Measurements from ENCODE around the gene PARVB.
A peak's percentile ranks its signal among the peaks of the same experiment; 100 is the strongest.

Gene PARVB

DNA sequence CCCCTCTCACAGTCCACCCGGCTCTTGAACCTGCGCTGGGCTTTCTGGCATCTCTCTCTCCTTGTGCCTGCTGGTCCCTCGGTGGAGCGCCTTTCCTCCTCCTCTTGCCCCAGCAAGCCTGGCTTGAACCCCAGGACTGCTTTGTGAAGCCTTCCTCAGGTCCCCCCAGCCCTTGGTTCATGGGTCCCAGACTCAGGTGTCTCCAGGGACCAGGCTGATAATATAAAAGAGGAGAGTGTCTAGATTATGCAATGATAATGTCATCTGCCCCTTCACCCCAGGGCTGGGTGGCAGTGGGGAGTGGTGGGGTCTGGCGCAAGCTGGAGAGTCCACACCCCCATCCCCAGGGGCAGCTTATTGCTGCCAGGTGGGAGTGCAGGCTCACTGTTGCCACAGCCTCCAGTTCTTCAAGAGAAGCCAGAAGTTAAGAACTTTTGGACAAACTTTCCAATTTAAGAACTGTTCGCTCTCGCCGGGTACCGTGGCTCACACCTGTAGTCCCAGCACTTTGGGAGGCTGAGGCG lies 120.0 kb downstream of the PARVB start:
- Histone ChIP-seq H3K27ac (ENCODE audit: insufficient read depth, low read depth, low read length, poor library complexity, severe bottlenecking) (no peak overlapping the region), H3K4me3 (ENCODE audit: insufficient read depth, low read depth, low read length) (no peak overlapping the region), H3K9me3 (ENCODE audit: control insufficient read depth, low read length) (no peaks in the 10 kb centered on the region), H3K4me1 (ENCODE audit: control insufficient read depth, insufficient read depth, low read length) (peaks cover 55% of the 10 kb centered on the region), H3K27me3 (ENCODE audit: control insufficient read depth, insufficient read depth, low read length, poor library complexity, severe bottlenecking) (peaks cover 18% of the 10 kb centered on the region), H3K36me3 (ENCODE audit: control insufficient read depth, insufficient read depth, low read length) (no peaks in the 10 kb centered on the region)
- WGBS, 2 experiments, result 88 to 90% methylated on average over 10 of the region's 10 CpGs

DNA sequence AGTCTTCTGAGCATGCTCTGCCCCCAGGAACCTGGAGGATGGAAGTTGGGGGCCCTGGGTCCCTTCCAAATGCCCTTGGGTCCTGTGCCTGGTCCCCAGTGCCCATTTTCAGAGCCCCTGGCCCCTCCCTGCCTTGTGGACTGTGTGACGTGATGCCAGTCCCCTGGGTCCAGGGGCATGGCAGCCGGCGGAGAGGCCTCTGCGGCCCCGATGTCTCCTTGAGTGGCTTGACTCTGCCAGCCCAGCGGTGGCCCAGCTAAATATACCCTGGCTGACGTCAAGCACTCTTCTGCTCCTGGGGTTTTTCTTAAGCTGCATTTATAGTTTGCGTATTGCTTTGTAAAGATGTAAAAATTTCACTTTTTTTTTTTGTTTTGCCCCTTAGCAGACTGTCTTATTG lies 121.4 kb downstream of the PARVB start:
- Histone ChIP-seq H3K4me1 (ENCODE audit: control insufficient read depth, insufficient read depth, low read length) (peaks cover 55% of the 10 kb centered on the region), H3K27ac (ENCODE audit: insufficient read depth, low read depth, low read length, poor library complexity, severe bottlenecking) (no peak overlapping the region), H3K9me3 (ENCODE audit: control insufficient read depth, low read length) (no peaks in the 10 kb centered on the region), H3K27me3 (ENCODE audit: control insufficient read depth, insufficient read depth, low read length, poor library complexity, severe bottlenecking) (peaks cover 18% of the 10 kb centered on the region), H3K36me3 (ENCODE audit: control insufficient read depth, insufficient read depth, low read length) (no peaks in the 10 kb centered on the region), H3K4me3 (ENCODE audit: insufficient read depth, low read depth, low read length) (no peak overlapping the region)
- 85 to 90% methylated on average over 8 of the region's 8 CpGs for WGBS, 2 experiments

DNA sequence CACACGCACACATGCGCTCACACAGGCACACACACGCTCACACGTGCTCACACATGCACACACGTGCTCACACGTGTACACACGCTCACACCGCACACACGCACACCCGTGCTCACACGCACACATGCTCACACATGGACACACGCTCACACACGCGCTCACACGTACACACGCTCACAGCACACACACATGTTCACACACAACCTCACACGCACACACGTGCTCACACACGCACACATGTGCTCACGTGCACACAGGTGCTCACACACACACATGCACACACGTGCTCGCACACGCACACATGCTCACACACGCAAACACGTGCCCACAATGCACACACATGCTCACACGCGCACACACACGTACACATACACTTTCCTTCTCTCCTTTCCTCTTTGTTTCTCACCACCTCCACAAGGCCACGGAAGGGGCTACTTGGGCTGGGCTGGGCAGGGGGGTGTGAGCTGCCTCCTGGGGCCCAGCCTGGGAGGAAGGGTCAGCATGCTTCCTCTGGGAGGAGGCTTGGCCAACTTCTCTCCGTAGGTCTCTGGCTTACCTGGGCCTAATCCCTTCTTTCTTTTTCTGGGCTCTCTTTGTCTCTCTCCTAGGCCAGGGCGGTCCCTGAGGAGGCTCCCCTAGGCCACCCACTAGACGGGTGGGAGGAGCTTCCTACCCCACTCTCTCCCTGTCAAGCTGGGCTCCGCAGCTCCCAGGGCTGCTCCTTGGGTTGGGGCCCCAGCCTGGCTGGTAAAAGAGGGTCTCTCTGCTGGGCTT lies 122.2 kb downstream of the PARVB start:
- H3K9me3 ChIP-seq (ENCODE audit: control insufficient read depth, low read length), result no peaks in the 10 kb centered on the region
- WGBS, 2 experiments, result 76 to 81% methylated on average over 33 of the region's 33 CpGs
- peaks cover 55% of the 10 kb centered on the region for H3K4me1 ChIP-seq (ENCODE audit: control insufficient read depth, insufficient read depth, low read length)
- H3K27ac ChIP-seq (ENCODE audit: insufficient read depth, low read depth, low read length, poor library complexity, severe bottlenecking), result no peak overlapping the region
- peaks cover 18% of the 10 kb centered on the region for H3K27me3 ChIP-seq (ENCODE audit: control insufficient read depth, insufficient read depth, low read length, poor library complexity, severe bottlenecking)
- no peaks in the 10 kb centered on the region for H3K36me3 ChIP-seq (ENCODE audit: control insufficient read depth, insufficient read depth, low read length)
- no peak overlapping the region for H3K4me3 ChIP-seq (ENCODE audit: insufficient read depth, low read depth, low read length)

DNA sequence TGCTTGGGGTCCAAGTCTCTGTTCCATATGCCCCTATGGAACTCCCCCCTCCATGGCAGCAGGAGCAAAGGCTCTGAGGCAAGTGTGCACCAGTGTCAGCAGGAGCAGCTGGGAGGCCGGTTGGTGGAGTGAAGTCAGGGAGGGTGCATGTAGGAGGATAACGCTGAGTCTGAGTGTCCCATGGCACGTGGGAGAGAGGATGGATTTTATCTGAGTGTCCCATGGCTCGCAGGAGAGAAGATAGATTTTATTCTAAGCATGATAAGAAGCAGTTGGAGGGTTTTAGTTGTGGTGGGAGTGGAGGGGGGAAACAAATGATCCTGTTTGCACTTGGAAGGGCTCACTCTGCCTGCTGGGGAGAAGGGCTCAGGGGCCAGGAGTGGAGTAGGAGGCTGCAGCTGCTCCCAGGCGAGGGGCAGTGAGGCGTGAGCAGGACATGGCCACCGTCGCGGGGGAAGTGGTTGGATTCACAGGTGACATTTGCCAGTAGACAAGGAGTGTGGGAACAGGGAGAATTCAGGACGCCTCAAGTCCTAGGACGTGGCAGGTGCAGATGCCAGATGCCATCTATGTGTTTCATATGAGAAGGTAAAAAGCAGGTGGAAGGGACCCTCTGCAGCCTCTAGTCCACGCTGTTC lies 123.0 kb downstream of the PARVB start:
- 41 to 46% methylated on average over 12 of the region's 12 CpGs for WGBS, 2 experiments
- Histone ChIP-seq H3K27ac (ENCODE audit: insufficient read depth, low read depth, low read length, poor library complexity, severe bottlenecking) (no peak overlapping the region), H3K4me1 (ENCODE audit: control insufficient read depth, insufficient read depth, low read length) (peaks cover 55% of the 10 kb centered on the region)

DNA sequence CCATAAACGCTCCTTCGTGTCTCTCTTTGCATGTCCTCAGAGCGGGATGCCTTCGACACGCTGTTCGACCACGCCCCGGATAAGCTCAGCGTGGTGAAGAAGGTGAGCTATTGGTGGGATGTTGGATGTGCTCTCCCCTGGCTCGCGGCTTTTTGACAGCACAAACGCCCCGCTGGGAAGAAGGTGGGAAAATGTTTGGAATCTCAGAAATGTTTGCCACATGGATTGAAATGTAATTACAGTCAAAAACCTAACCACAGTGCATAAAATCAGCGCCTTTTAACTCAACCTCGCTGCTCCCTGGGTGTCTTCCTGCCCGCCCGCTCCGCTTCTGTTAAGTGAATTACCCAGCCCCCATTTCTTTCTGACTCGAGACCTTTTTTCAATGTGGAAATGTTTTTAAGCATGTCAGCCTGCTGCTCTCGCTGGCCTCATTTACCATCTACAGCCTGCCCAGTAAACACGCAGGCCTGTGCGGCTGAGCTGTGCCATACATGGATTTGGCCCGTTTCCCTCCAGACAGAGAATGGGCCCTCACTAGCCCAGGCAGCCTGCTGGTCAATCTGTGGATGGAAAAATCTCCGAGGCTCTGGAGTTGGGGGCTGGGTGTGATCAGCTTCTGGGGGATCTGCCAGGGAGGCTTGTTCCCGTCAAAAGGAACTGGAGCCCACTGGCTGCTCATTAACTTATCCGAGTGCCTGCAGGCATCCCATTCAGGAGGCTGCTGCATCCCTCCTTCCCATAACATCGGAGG lies 123.9 kb downstream of the PARVB start:
- H3K9me3 ChIP-seq (ENCODE audit: control insufficient read depth, low read length), result no peaks in the 10 kb centered on the region
- peaks cover 18% of the 10 kb centered on the region for H3K27me3 ChIP-seq (ENCODE audit: control insufficient read depth, insufficient read depth, low read length, poor library complexity, severe bottlenecking)
- H3K36me3 ChIP-seq (ENCODE audit: control insufficient read depth, insufficient read depth, low read length), result no peaks in the 10 kb centered on the region
- peak overlapping the region; percentile 40 for H3K27ac ChIP-seq (ENCODE audit: insufficient read depth, low read depth, low read length, poor library complexity, severe bottlenecking)
- peaks cover 53% of the 10 kb centered on the region for H3K4me1 ChIP-seq (ENCODE audit: control insufficient read depth, insufficient read depth, low read length)
- H3K4me3 ChIP-seq (ENCODE audit: insufficient read depth, low read depth, low read length), result no peak overlapping the region
- 2 to 3% methylated on average over 27 of the region's 27 CpGs for WGBS, 2 experiments

More for the DNA sequence above, 123.0 kb downstream of the PARVB start:
- H3K27me3 ChIP-seq (ENCODE audit: control insufficient read depth, insufficient read depth, low read length, poor library complexity, severe bottlenecking), result peaks cover 18% of the 10 kb centered on the region
- no peak overlapping the region for H3K4me3 ChIP-seq (ENCODE audit: insufficient read depth, low read depth, low read length)
- H3K9me3 ChIP-seq (ENCODE audit: control insufficient read depth, low read length), result no peaks in the 10 kb centered on the region
- no peaks in the 10 kb centered on the region for H3K36me3 ChIP-seq (ENCODE audit: control insufficient read depth, insufficient read depth, low read length)

DNA sequence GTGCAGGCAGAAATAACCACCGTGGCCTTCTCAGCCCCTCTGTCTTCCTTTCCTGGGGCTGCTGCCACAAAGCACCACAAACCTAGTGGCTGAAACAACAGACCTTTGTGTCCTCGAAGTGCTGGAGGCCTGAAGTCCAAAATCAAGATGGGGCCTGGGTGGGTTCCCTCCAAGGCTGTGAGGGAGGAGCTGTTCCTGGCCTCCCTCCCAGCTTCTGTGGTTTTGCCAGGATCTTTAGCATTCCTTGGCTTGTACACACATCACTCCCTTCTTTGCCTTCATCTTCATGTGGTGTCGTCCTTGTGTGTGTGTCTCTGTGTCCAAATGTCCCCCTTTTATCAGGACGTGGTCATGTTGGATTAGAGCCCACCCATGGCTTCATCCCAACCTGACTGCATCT lies 127.6 kb downstream of the PARVB start:
- WGBS, 2 experiments, result 92 to 93% methylated on average over 4 of the region's 4 CpGs
- Histone ChIP-seq H3K27ac (ENCODE audit: insufficient read depth, low read depth, low read length, poor library complexity, severe bottlenecking) (no peak overlapping the region), H3K36me3 (ENCODE audit: control insufficient read depth, insufficient read depth, low read length) (no peaks in the 10 kb centered on the region)

DNA sequence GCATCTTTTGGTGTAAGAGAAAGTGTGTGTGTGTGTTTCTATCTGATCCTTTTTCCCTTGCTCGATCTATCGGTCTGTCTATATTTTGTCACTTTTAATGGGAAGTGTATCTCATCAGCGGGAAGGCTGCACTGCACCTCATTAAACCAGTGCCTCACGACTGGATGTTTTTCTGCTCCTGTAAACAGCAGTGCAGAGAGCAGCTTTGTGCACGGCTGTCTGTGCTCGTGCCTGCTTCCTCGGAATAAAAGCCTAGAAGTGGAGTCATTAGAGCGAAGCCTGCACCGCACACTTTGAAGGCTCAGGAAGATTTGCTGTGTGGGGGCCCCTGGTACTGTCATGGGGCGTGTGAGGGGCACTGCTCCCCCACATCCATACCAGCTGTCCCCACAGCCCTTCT lies 129.6 kb downstream of the PARVB start:
- Histone ChIP-seq H3K27ac (ENCODE audit: insufficient read depth, low read depth, low read length, poor library complexity, severe bottlenecking) (no peak overlapping the region), H3K27me3 (ENCODE audit: control insufficient read depth, insufficient read depth, low read length, poor library complexity, severe bottlenecking) (peaks cover 2% of the 10 kb centered on the region), H3K4me1 (ENCODE audit: control insufficient read depth, insufficient read depth, low read length) (peaks cover 10% of the 10 kb centered on the region), H3K4me3 (ENCODE audit: insufficient read depth, low read depth, low read length) (no peak overlapping the region), H3K36me3 (ENCODE audit: control insufficient read depth, insufficient read depth, low read length) (no peaks in the 10 kb centered on the region), H3K9me3 (ENCODE audit: control insufficient read depth, low read length) (no peaks in the 10 kb centered on the region)
- WGBS, 2 experiments, result 88 to 89% methylated on average over 10 of the region's 10 CpGs

More for the DNA sequence above, 127.6 kb downstream of the PARVB start:
- Histone ChIP-seq H3K9me3 (ENCODE audit: control insufficient read depth, low read length) (no peaks in the 10 kb centered on the region), H3K27me3 (ENCODE audit: control insufficient read depth, insufficient read depth, low read length, poor library complexity, severe bottlenecking) (peaks cover 18% of the 10 kb centered on the region), H3K4me1 (ENCODE audit: control insufficient read depth, insufficient read depth, low read length) (peaks cover 23% of the 10 kb centered on the region), H3K4me3 (ENCODE audit: insufficient read depth, low read depth, low read length) (no peak overlapping the region)

DNA sequence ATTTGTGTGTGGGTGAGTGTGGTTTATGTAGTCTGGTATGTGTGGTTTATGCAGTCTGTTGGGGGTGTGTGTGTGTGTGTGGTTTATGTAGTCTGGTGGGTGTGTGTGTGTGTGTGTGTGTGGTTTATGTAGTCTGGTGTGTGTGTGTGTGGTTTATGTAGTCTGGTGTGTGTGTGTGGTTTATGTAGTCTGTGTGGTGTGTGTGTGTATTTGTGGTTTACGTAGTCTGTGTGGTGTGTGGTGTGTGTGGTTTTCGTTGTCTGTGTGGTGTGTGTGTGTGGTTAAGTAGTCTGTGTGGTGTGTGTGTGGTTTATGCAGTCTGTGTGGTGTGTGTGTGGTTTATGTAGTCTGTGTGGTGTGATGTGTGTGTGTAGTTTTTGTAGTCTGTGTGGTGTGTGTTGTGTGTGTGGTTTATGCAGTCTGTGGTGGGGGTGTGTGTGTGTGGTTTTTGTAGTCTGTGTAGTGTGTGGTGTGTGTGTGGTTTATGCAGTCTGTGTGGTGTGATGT lies 130.4 kb downstream of the PARVB start:
- no peaks in the 10 kb centered on the region for H3K9me3 ChIP-seq (ENCODE audit: control insufficient read depth, low read length)
- H3K4me3 ChIP-seq (ENCODE audit: insufficient read depth, low read depth, low read length), result no peak overlapping the region
- H3K4me1 ChIP-seq (ENCODE audit: control insufficient read depth, insufficient read depth, low read length), result peaks cover 10% of the 10 kb centered on the region
- no peak overlapping the region for H3K27ac ChIP-seq (ENCODE audit: insufficient read depth, low read depth, low read length, poor library complexity, severe bottlenecking)
- WGBS, 2 experiments, result 88% methylated on average over 2 of the region's 2 CpGs
- no peaks in the 10 kb centered on the region for H3K27me3 ChIP-seq (ENCODE audit: control insufficient read depth, insufficient read depth, low read length, poor library complexity, severe bottlenecking)
- no peaks in the 10 kb centered on the region for H3K36me3 ChIP-seq (ENCODE audit: control insufficient read depth, insufficient read depth, low read length)

DNA sequence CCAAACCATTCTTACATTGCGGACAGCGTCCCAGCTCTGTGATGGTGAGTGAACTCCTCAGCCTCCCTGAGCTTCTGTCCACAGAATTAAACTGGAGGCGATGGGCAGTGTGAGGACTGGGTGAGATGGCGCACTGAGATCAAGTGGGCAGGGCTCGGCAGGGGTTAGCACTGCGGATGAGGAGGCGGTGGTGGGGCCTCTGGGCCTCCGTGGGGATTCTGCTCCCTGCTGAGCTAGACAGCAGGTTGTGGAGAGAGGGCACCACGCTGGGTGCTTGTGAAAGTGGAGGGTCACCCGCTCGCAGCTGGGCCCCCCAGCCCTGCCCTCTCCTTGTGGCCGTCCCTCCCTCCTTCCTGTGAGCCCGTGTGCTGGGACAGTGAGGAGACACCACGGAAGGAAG lies 131.0 kb downstream of the PARVB start:
- Histone ChIP-seq H3K27me3 (ENCODE audit: control insufficient read depth, insufficient read depth, low read length, poor library complexity, severe bottlenecking) (no peaks in the 10 kb centered on the region), H3K4me3 (ENCODE audit: insufficient read depth, low read depth, low read length) (no peak overlapping the region), H3K4me1 (ENCODE audit: control insufficient read depth, insufficient read depth, low read length) (peaks cover 13% of the 10 kb centered on the region), H3K27ac (ENCODE audit: insufficient read depth, low read depth, low read length, poor library complexity, severe bottlenecking) (no peak overlapping the region), H3K9me3 (ENCODE audit: control insufficient read depth, low read length) (no peaks in the 10 kb centered on the region), H3K36me3 (ENCODE audit: control insufficient read depth, insufficient read depth, low read length) (no peaks in the 10 kb centered on the region)
- 93 to 94% methylated on average over 14 of the region's 14 CpGs for WGBS, 2 experiments
